WTC11 (cell line): ENCODE measurements around the gene MPIG6B.
A peak's percentile ranks its signal among the peaks of the same experiment; 100 is the strongest.

Experiments used
- AFF4 ChIP-seq: sonication (generic); formaldehyde crosslinking; IDR thresholded peaks from 2 replicates; pipeline ENCODE4 v1.8.1; 2023; ENCODE audit warnings: mild to moderate bottlenecking, missing genetic modification reagents, borderline replicate concordance
- ATF1 ChIP-seq: sonication (generic); formaldehyde crosslinking; IDR thresholded peaks from 2 replicates; pipeline ENCODE4 v1.8.1; 2023; ENCODE audit warnings: mild to moderate bottlenecking, moderate library complexity, missing genetic modification reagents
- CREB1 ChIP-seq: sonication (generic); formaldehyde crosslinking; IDR thresholded peaks from 2 replicates; pipeline ENCODE4 v1.8.0; 2023; ENCODE audit warnings: mild to moderate bottlenecking, missing genetic modification reagents
- NR1H2 ChIP-seq: sonication (generic); formaldehyde crosslinking; IDR thresholded peaks from 2 replicates; pipeline ENCODE4 v1.9.0; 2021; ENCODE audit warnings: mild to moderate bottlenecking, moderate library complexity, missing genetic modification reagents
- SP1 ChIP-seq: sonication (generic); formaldehyde crosslinking; conservative IDR thresholded peaks from 2 replicates; pipeline ENCODE4 v1.8.1; 2022; ENCODE audit warnings: missing genetic modification reagents
- STAT6 ChIP-seq: sonication (generic); formaldehyde crosslinking; conservative IDR thresholded peaks from 2 replicates; pipeline ENCODE4 v1.8.1; 2023; ENCODE audit warnings: mild to moderate bottlenecking, low read depth, missing genetic modification reagents, moderate library complexity
- TEAD4 ChIP-seq: sonication (generic); formaldehyde crosslinking; IDR thresholded peaks from 2 replicates; pipeline ENCODE4 v1.8.0; 2022; ENCODE audit warnings: mild to moderate bottlenecking, missing genetic modification reagents
- USF2 ChIP-seq: sonication (generic); formaldehyde crosslinking; IDR thresholded peaks from 2 replicates; pipeline ENCODE4 v1.8.1; 2023; ENCODE audit warnings: mild to moderate bottlenecking, missing genetic modification reagents, moderate library complexity
- ZNF263 ChIP-seq: sonication (generic); formaldehyde crosslinking; IDR thresholded peaks from 2 replicates; pipeline ENCODE4 v1.8.1; 2022; ENCODE audit warnings: low read depth, mild to moderate bottlenecking, moderate library complexity, missing genetic modification reagents
- TF ChIP-seq, protein P1 (sequence below): fragments of 200-600 bp; IDR thresholded peaks from 2 replicates; pipeline ENCODE4 v1.8.0; 2022; ENCODE audit warnings: antibody characterized with exemption
- TF ChIP-seq, protein P2 (sequence below): sonication (generic); formaldehyde crosslinking; conservative IDR thresholded peaks from 2 replicates; pipeline ENCODE4 v1.8.1; 2022; ENCODE audit warnings: mild to moderate bottlenecking, missing genetic modification reagents

- TF ChIP-seq, protein P1, sequence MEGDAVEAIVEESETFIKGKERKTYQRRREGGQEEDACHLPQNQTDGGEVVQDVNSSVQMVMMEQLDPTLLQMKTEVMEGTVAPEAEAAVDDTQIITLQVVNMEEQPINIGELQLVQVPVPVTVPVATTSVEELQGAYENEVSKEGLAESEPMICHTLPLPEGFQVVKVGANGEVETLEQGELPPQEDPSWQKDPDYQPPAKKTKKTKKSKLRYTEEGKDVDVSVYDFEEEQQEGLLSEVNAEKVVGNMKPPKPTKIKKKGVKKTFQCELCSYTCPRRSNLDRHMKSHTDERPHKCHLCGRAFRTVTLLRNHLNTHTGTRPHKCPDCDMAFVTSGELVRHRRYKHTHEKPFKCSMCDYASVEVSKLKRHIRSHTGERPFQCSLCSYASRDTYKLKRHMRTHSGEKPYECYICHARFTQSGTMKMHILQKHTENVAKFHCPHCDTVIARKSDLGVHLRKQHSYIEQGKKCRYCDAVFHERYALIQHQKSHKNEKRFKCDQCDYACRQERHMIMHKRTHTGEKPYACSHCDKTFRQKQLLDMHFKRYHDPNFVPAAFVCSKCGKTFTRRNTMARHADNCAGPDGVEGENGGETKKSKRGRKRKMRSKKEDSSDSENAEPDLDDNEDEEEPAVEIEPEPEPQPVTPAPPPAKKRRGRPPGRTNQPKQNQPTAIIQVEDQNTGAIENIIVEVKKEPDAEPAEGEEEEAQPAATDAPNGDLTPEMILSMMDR, result no peak
- TF ChIP-seq ATF1 (CRISPR knock-in tag) (0 out of 2 replicates have a peak, but pooled peaks have one; percentile 35), AFF4 (no peak), USF2 (CRISPR knock-in tag) (no peak), ZNF263 (no peak), SP1 (peak; percentile 92), TEAD4 (CRISPR knock-in tag) (no peak), CREB1 (CRISPR knock-in tag) (no peak), NR1H2 (no peak), STAT6 (CRISPR knock-in tag) (no peak)
- TF ChIP-seq, protein P2, sequence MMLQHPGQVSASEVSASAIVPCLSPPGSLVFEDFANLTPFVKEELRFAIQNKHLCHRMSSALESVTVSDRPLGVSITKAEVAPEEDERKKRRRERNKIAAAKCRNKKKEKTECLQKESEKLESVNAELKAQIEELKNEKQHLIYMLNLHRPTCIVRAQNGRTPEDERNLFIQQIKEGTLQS, result no peak
Observed at GRCh38 chr6:31729979-31730630, 6.9 kb downstream of the MPIG6B start.
